Transverse colon (tissue), 4 donors: Measurements from ENCODE around the gene SIGLEC10. TPM values are rescaled to one million over a fixed set of nuclear protein-coding genes. Genes with fewer than 3 reads are reported as not detected.

Experiments used
- DNase-seq: peaks from one replicate; pipeline ENCODE4 v3.0.0-alpha.2; 2019
- H3K27ac ChIP-seq, 4 donors: fragments of 200-600 bp; sonication (generic); 2 replicates each; pipeline ENCODE4 v1.5.1; 2016 to 2018; ENCODE audit warnings: inconsistent platforms in 4 of 4
- H3K27me3 ChIP-seq: fragments of 200-600 bp; sonication (generic); 2 replicates; pipeline ENCODE4 v1.5.1; 2017; ENCODE audit warnings: inconsistent platforms
- H3K36me3 ChIP-seq, 4 donors: fragments of 200-600 bp; sonication (generic); 2 replicates each; pipeline ENCODE4 v1.5.1; 2017 to 2019; ENCODE audit warnings: inconsistent platforms in 4 of 4
- H3K4me1 ChIP-seq, 4 donors: fragments of 200-600 bp; sonication (generic); 2 replicates each; pipeline ENCODE4 v1.5.1; 2017 to 2020; ENCODE audit warnings: inconsistent platforms in 4 of 4
- H3K4me3 ChIP-seq, 4 donors: fragments of 200-600 bp; sonication (generic); 1 replicate in 1 of 4; 2 replicates in 3 of 4; pipeline versions ENCODE4 v1.5.1 to v1.6.1; 2017 to 2019; ENCODE audit warnings: inconsistent platforms in 4 of 4
- H3K9me3 ChIP-seq, 2 donors: fragments of 200-600 bp; sonication (generic); 2 replicates each; pipeline ENCODE4 v1.5.1; 2017 to 2019; ENCODE audit warnings: inconsistent platforms in 2 of 2
- EP300 ChIP-seq: sonication (generic); formaldehyde crosslinking; IDR thresholded peaks from one replicate; pipeline ENCODE4 v1.6.1; 2017; ENCODE audit warnings: antibody characterized with exemption, low read depth
- POLR2A ChIP-seq: fragments of 450-650 bp; IDR thresholded peaks from one replicate; pipeline ENCODE4 v1.6.1; 2016; ENCODE audit warnings: antibody characterized with exemption, mild to moderate bottlenecking, moderate library complexity
- POLR2AphosphoS5 ChIP-seq, 3 donors: sonication (generic); formaldehyde crosslinking; IDR thresholded peaks; one replicate each; pipeline ENCODE4 v1.6.1; 2016; ENCODE audit warnings: antibody characterized with exemption in 3 of 3
- WGBS, 2 donors: methylation state at CpG; one replicate each; pipeline ENCODE4 v1.1.5; 2018; ENCODE audit warnings: low coverage in 1 of 2; 5-methylcytosine and 5-hydroxymethylcytosine counted together
- in situ Hi-C, 4 donors: fragments of 200-750 bp; cut with MboI; loops; one replicate each; pipeline versions ENCODE4 v1.15.0 to v1.15.1; 2017; ENCODE audit warnings: low sequenced_read_pairs in 3 of 4, low pct_ligation_motif_present in 1 of 4, low pct_unique_long_range_greater_than_20kb in 1 of 4
- intact Hi-C: fragments of 100-400 bp; cut with DNase I; formaldehyde crosslinking; loops from one replicate; pipeline ENCODE4 v1.15.1; 2023; ENCODE audit warnings: low total_unique reads
- total RNA-seq, 4 donors: library from RNA; depleted of rRNA; stranded (reverse); fragments of >200 nt; gene quantifications; one replicate each; pipeline ENCODE4 v1.1.0, GENCODE V29; 2016
- TF ChIP-seq, protein P1 (sequence below), 5 experiments: fragments of 200-600 bp in 3 of 5; fragments of 450-650 bp in 2 of 5; sonication (generic) in 3 of 5; IDR thresholded peaks; 1 replicate in 2 of 5; 2 replicates in 3 of 5; pipeline ENCODE4 v1.5.1; 2016 to 2017; ENCODE audit warnings: antibody characterized with exemption in 5 of 5, inconsistent platforms in 3 of 5, mild to moderate bottlenecking in 2 of 5, moderate library complexity in 1 of 5

The SIGLEC10 gene
- total RNA-seq, 4 donors from 2014 or later = 3.7 to 15.7 (median 4.9) TPM; not detected in 1

DNA sequence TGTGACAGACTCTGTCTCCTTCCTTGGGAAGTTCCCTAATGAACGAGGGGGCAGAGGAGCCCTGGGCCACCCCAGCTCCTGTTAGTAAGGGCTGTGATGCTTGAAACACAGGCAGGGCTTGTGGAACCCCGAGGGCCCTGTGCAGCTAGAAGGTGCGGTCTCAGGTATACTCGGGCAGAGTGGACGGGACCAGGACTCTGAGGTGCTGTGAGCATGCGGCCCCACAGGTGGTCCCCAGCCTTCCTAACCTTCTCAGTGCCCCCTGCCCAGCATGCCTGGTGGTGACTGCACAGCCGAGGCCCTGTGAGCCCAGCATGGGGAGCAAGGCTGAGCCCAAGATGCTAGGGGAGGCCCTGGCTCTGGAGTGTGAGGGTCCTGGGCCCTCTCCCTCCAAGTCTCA is 44.8 kb upstream of the SIGLEC10 start:
- H3K27ac ChIP-seq = peak overlapping the region in 1 of 4 donors; percentile 32
- intact Hi-C loops = no loop called here
- no peak for DNase-seq
- no peaks in the 10 kb centered on the region for H3K4me1 ChIP-seq
- in situ Hi-C loops = loop anchor here in 2 of 4 donors (25.0 kb wide), 2 partner anchors 200 to 325 kb away; partner anchors contain the start of gene FPR3 (in 1 of the 2)
- 68% methylated on average over 7 of the region's 7 CpGs; no CpG with 5 or more reads in 1 of the 2 donors for WGBS, 2 donors
- no peaks in the 10 kb centered on the region for H3K9me3 ChIP-seq
- H3K4me3 ChIP-seq = no peak overlapping the region
- H3K27me3 ChIP-seq = peaks cover 24% of the 10 kb centered on the region
- TF ChIP-seq, protein P1, sequence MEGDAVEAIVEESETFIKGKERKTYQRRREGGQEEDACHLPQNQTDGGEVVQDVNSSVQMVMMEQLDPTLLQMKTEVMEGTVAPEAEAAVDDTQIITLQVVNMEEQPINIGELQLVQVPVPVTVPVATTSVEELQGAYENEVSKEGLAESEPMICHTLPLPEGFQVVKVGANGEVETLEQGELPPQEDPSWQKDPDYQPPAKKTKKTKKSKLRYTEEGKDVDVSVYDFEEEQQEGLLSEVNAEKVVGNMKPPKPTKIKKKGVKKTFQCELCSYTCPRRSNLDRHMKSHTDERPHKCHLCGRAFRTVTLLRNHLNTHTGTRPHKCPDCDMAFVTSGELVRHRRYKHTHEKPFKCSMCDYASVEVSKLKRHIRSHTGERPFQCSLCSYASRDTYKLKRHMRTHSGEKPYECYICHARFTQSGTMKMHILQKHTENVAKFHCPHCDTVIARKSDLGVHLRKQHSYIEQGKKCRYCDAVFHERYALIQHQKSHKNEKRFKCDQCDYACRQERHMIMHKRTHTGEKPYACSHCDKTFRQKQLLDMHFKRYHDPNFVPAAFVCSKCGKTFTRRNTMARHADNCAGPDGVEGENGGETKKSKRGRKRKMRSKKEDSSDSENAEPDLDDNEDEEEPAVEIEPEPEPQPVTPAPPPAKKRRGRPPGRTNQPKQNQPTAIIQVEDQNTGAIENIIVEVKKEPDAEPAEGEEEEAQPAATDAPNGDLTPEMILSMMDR (IDR thresholded peaks at IDR 0.05) = no peak
- TF ChIP-seq EP300 (no peak), POLR2A (no peak), POLR2AphosphoS5 (IDR thresholded peaks at IDR 0.05) (no peak)
- H3K36me3 ChIP-seq = no peaks in the 10 kb centered on the region

DNA sequence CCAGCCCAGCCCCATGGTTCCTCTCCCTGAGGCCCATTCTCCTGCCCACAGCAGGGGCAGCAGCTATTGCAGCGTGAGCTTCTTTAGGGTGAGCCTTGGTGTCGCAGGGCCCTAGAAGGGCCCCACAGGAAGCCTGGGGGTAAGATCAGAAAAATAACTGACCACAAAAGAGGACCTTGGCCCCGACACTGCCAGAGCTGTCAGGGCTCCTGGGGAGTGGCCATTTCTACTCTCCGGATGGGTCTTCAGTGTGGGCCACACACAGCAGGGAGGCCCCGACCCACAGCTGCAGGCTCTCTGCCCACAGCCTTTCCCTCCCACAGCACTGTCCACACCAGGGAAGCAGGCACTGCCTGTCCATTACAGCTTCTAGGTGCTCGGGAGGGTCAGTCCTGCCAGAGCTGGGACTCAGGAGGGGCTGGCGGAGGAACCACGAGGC is 44.3 kb upstream of the SIGLEC10 start:
- TF ChIP-seq, protein P1 (IDR thresholded peaks at IDR 0.05) = no peak
- TF ChIP-seq EP300 (no peak), POLR2AphosphoS5 (IDR thresholded peaks at IDR 0.05) (no peak), POLR2A (no peak)
- DNase-seq = peak; percentile 16
- Histone ChIP-seq H3K27ac (peak overlapping the region in 1 of 4 donors; percentile 33), H3K9me3 (no peaks in the 10 kb centered on the region), H3K27me3 (peaks cover 24% of the 10 kb centered on the region), H3K36me3 (no peaks in the 10 kb centered on the region), H3K4me3 (no peak overlapping the region), H3K4me1 (no peaks in the 10 kb centered on the region)
- 64 to 94% methylated on average over 2 to 8 of the region's 8 CpGs for WGBS, 2 donors
- in situ Hi-C loops = loop anchor here in 2 of 4 donors (25.0 kb wide), 2 partner anchors 201 to 326 kb away; partner anchors contain the start of gene FPR3 (in 1 of the 2)
- intact Hi-C loops = no loop called here

DNA sequence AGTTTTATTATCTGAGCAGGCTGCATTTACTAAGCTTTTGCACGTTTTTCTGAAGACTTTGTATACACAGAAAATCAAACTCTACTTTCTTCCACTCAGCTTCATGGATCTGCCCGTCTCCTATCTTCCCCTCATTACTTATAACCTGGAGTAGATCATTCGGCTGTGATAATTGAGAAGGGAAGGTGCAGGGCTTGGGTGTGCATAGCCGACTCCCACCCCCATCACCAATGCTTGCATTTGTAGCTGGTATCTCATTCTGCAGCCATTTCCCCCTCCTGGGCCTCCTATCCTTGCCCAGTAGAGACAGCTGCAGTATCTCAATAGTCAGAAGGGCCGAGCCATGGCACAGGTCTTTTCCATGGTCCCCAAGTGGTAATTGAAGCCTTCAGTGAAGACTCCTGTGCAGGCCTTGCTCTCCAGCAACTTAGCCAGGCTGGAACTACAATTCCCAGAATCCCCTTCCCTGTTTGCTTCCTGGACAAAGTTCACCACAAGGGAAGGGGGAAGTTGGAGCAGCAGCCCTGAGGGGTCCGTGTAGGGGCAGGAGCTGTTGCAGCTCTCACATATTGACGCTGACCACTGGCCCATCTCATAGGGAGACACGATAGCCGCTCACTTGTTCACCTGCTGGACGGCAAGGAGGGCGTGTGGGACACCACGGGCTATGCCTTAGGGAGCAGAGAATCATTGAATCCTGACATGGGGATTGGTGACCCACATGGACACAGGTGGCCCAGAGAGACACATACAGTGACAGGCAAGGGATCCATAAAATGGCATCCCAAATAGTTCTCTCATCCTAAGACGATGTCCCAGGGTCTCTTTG is 42.9 kb upstream of the SIGLEC10 start:
- 60 to 76% methylated on average over 1 to 12 of the region's 13 CpGs for WGBS, 2 donors
- in situ Hi-C loops = loop anchor here in 2 of 4 donors (25.0 kb wide), 2 partner anchors 202 to 327 kb away; partner anchors contain the start of gene FPR3 (in 1 of the 2)
- H3K36me3 ChIP-seq = no peaks in the 10 kb centered on the region
- no peak overlapping the region for H3K27ac ChIP-seq
- H3K4me3 ChIP-seq = no peak overlapping the region
- no peak for TF ChIP-seq POLR2A
- no peak for TF ChIP-seq POLR2AphosphoS5 (IDR thresholded peaks at IDR 0.05)
- no peak for TF ChIP-seq EP300
- TF ChIP-seq, protein P1 (IDR thresholded peaks at IDR 0.05) = no peak
- peaks cover 24% of the 10 kb centered on the region for H3K27me3 ChIP-seq
- intact Hi-C loops = no loop called here
- DNase-seq = no peak
- no peaks in the 10 kb centered on the region for H3K4me1 ChIP-seq
- no peaks in the 10 kb centered on the region for H3K9me3 ChIP-seq

DNA sequence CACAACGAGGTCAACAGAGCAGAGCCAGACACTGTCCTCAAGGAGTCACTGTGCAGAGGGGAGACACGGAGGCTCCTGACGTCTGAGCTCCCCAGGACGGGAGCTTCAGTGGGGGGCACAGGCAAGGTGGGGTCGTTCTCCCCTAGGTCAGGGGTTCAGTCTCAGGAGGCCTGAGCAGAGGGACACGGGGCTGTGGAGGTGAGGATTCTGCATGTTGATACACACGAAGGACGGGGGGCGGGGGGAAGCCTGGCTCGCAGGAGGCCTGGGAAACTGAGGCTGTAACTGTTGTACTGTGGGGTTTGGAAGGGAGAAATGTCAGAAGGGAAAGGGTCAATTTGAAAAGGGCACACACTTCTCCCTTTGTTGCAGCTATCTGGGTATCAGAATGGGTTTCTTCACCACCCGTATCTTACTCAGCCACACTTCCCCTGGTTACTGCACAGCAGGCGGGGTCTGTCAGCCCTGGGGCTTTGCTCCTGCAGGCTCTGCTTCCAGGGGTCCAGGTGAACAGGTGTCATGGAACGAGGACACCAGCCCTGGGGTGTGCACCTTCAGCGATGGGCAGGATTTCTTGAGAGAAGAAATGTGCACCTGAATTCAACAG is 41.6 kb upstream of the SIGLEC10 start:
- Histone ChIP-seq H3K4me3 (no peak overlapping the region), H3K27me3 (peaks cover 23% of the 10 kb centered on the region), H3K36me3 (no peaks in the 10 kb centered on the region), H3K4me1 (no peaks in the 10 kb centered on the region), H3K27ac (no peak overlapping the region), H3K9me3 (no peaks in the 10 kb centered on the region)
- 80% methylated on average over 14 of the region's 14 CpGs; no CpG with 5 or more reads in 1 of the 2 donors for WGBS, 2 donors
- DNase-seq = no peak
- TF ChIP-seq POLR2A = no peak
- no peak for TF ChIP-seq EP300
- TF ChIP-seq, protein P1 (IDR thresholded peaks at IDR 0.05) = no peak
- TF ChIP-seq POLR2AphosphoS5 (IDR thresholded peaks at IDR 0.05) = no peak
- intact Hi-C loops (no loop called here), in situ Hi-C loops (loop anchor here in 2 of 4 donors (25.0 kb wide), 2 partner anchors 203 to 328 kb away; partner anchors contain the start of gene FPR3 (in 1 of the 2))
